GM21717 (cell line): ENCODE data around the gene LSM11.
A peak's percentile ranks its signal among the peaks of the same experiment; 100 is the strongest.

Source experiments
- ATAC-seq: cut with Tn5 transposase; IDR thresholded peaks from one replicate; pipeline ENCODE4 v1.9.1; 2021; ENCODE audit warnings: mild to moderate bottlenecking, moderate library complexity; ENCODE audit not compliant: unreplicated experiment

LSM11 gene

DNA sequence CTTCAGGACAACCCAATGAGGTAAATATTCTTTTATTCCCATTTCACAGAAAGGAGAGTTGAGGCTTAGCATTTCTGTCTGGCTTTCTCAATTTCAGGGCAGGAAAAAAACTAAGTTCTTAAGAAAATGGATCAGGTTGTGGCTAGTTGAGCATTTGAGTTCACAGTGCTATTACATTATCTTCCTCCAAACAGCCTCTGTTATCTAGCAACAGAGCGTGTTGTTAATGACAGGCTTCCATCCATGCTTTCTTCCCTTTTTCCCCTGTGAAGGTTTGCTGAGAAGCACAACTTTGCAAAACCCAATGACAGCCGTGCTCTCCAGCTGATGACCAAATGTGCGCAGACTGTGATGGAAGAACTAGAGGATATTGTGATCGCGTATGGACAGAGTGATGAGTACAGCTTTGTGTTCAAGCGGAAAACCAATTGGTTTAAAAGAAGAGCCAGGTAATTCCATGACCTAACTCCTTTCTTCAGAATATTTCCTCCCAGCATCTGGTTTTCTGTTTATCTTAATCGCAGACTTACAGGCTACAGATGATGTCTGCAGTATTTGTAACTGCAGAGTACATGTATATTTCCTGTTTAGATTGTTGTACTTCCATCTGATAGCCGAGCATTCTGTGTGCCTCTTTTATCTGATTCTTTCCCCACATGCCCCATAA, 10.8 kb upstream of the LSM11 start:
- ATAC-seq = no peak

DNA sequence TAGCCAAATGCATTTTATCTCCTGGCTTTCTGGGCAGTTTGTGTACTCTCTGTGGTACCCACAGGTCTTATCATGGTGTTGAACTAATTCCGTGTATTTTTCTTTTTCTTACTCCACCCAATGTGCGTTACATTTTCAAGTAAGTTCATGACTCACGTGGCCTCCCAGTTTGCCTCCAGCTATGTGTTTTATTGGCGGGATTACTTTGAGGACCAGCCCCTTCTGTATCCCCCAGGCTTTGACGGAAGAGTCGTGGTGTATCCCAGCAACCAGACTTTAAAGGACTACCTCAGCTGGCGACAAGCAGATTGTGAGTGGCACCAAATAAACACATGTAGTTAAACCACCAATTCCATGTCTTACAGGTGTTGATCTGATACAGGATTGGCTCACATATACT, 9.1 kb upstream of the LSM11 start:
- ATAC-seq = no peak

GRCh38 chr5:157735991-157736390, 7.5 kb upstream of the LSM11 start:
- ATAC-seq = no peak

- no peak for ATAC-seq
These were observed 3.9 kb upstream of the LSM11 start for GRCh38 chr5:157739388-157740228.

DNA sequence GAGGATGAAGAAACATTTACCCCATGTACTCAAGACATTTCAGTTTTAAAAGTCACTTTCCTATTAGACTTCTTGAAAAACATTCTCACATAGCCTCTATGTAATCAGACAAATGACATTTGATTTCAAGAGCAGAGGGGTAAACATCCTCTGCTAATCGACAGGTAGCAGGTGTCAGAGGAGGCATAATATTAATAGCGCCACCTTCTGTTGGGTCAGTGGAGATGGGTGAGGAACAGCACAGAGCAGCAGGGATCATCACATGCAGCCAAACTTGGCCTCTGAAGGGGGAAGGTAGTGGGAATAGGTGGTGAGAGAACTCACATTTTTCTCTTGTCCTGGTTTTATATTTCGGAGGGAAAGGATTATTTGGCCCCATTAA, 3.3 kb upstream of the LSM11 start:
- no peak for ATAC-seq

- ATAC-seq = no peak
These were observed 2.4 kb upstream of the LSM11 start for GRCh38 chr5:157741131-157741530.

- ATAC-seq = peak; percentile 28
These were observed 819 bp downstream of the LSM11 start for GRCh38 chr5:157744051-157745011.

DNA sequence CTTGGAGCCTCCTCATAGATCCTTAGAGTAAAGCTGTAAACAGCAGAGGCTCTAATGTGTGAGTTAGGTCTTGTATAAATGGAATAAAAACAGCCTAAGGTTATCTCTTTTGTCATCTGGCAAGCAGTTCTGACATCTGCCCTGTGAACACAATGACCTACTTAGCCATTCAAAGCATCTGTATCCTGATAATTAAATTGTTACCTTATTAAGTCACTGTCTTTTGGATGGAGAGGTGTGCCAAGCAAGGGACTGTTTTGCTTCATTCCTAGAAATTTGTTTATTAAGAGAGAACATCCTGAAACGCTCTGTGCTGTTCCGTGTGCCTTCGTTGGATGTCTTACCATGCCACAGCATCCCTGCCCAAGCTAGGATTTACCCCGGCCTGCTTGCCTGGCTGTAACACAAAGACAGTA, 1.5 kb downstream of the LSM11 start:
- no peak for ATAC-seq

- ATAC-seq = no peak
These were observed 3.7 kb downstream of the LSM11 start for GRCh38 chr5:157747173-157747740.

- no peak for ATAC-seq
These were observed 4.5 kb downstream of the LSM11 start for GRCh38 chr5:157747766-157748700.

DNA sequence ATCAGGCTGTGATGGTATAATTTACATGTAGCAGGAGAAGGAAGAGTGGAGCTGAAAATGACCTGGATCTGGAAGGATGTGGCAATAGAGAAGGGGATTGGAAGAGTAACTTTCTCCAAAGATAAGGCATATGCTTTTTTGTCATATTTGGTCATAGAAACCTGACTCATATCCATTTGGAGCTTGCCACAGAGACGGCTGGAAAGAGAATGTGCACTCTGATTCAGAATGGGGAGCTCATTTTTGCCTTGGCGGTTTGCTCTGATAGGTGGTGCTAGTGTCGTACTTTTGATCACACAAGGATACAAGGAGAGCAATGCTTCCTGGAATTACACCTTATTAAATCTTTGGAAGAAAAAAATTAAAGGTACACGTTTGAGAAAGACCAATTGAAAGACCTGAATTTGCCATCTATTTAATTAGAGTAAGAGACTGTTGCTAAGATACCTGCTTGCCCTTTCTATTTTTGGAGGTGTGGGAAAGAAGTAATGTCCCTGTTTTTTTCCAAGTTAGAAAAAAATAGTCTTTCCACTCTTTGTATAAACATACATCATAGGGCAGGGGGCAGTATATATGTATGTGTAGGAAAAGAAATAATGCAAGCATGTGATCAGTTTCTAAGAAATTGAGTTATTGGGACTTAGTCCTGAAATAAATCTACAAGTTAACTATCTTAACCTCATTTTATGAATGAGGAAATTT, 5.4 kb downstream of the LSM11 start:
- ATAC-seq = no peak

GRCh38 chr5:157749462-157749799, 5.9 kb downstream of the LSM11 start:
- ATAC-seq = no peak

- no peak for ATAC-seq
These were observed 6.8 kb downstream of the LSM11 start for GRCh38 chr5:157750320-157750719.

DNA sequence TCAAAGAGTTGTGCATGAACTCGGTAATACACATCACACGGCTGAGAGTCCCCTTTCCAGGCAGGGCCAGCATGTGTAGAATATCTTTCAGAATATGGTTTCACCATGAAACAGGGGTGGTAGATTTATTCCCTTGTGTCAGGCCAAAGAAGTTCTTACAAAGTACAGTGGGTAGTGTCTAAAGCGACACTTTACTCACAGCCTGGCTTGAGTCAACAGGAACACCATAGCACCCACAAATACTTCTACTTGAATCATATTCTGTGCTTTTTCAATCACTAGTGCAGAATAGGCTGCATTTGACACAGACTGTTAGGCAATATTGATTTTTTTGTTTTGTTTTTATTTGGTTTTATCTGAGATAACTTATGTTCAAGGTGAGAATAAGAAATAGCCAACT, 12.6 kb downstream of the LSM11 start:
- ATAC-seq = no peak

DNA sequence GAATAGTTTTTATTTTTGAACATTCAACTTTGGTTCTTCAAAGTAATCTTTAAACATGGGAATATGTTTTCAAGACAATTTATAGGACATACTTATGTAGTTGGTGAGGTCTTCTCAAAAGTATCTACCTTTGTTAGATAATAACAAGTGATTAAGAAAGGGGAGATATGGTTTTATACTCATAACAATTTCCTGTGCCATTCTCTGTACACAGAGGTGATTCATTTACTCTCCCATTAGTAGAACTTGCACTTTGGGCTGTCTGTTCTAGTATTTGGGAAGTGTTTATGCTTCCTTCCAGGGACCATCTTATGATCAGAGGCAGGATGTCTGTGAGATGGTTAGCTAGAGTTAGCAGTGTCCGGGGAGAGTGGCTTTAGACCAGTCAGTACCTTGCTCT, 15.2 kb downstream of the LSM11 start:
- no peak for ATAC-seq

DNA sequence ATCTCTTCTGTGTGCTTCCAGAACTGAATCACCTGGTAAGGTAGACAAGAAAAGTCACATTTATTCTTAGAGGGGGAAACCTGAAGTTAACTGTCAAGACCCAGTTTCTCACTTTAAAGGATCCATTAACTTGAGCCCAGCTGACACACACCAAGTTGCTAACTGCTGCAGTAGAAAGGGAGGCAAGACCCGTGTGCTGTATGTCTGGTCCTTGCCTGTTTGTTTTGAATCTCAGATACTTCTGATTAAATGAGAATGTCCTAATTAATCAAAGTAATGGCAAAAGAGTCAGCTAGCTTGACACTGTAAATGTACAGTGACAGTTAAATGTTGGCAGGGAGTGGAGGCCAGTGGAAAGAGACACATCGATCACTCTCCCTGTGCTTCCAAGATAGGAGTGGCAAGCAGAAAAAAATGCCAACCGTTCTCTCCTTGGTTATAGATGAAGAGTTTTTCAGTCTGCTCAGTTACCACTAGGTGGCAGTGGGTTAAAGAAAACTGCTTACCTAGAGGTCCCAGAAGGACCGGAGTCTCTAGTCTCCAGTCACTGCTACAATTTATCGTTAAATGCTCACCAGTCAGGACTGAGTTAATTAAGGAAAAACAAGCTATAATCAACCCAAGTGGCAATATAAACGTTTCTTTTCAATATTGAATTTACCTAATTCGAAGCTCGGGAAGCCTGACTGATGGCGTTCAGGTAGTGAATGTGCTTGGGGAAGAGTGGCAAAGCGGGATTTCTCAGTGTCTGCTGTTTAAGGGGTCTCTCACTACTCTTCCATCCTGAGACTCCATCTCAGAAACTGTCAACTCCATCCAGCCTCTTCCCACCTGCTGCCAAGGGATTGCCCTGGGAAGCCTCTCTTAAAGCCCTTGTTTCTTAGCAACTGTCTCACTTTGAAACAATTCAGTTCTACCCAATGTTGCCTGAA, 18.4 kb downstream of the LSM11 start:
- peak; percentile 80 for ATAC-seq

GRCh38 chr5:157764531-157764930, 21.0 kb downstream of the LSM11 start:
- ATAC-seq = no peak

DNA sequence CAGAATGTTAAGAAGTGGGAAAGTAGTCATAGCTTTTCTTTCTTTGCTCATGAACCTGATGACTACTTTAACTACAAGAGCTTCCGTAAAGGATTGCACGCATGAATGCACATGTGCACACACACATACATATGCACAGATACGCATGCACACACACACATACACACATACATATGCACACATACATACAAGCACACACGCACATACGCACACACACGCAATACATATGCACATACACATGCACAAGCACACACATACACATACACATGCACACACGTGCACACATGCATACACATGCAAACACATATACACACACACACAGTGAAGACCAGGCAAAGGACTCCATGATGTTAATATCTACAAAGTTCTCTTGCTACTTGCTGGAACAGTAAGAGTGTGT, 22.9 kb downstream of the LSM11 start:
- no peak for ATAC-seq
